HepG2 (cell line): ENCODE data around the gene P3H4. TPM values are rescaled to one million over a fixed set of nuclear protein-coding genes. Genes with fewer than 3 reads are reported as not detected.
A peak's percentile ranks its signal among the peaks of the same experiment; 100 is the strongest.

Source experiments
- ATF2 ChIP-seq: sonication (generic); formaldehyde crosslinking; IDR thresholded peaks from 2 replicates; pipeline ENCODE4 v1.4.0; 2020; ENCODE audit warnings: missing genetic modification reagents
- ATF6 ChIP-seq: sonication (generic); formaldehyde crosslinking; conservative IDR thresholded peaks from 2 replicates; pipeline ENCODE4 v1.4.0; 2020; ENCODE audit warnings: missing genetic modification reagents
- BATF2 ChIP-seq: sonication (generic); formaldehyde crosslinking; IDR thresholded peaks from 2 replicates; pipeline ENCODE4 v1.8.0; 2022; ENCODE audit warnings: mild to moderate bottlenecking, missing genetic modification reagents, moderate library complexity
- CENPX ChIP-seq: sonication (generic); formaldehyde crosslinking; IDR thresholded peaks from 2 replicates; pipeline ENCODE4 v1.9.0; 2021; ENCODE audit warnings: mild to moderate bottlenecking, missing genetic modification reagents, moderate library complexity
- CREBL2 ChIP-seq: sonication (generic); formaldehyde crosslinking; IDR thresholded peaks from 2 replicates; pipeline ENCODE4 v1.8.1; 2023; ENCODE audit warnings: missing genetic modification reagents, mild to moderate bottlenecking, borderline replicate concordance
- DNMT3B ChIP-seq: conservative IDR thresholded peaks from 2 replicates; pipeline ENCODE4 v1.6.1; 2016; ENCODE audit warnings: missing biosample characterization, control low read depth
- ERF ChIP-seq: IDR thresholded peaks from 2 replicates; pipeline ENCODE4 v1.6.1; 2018; ENCODE audit warnings: missing biosample characterization, missing genetic modification reagents
- JARID2 ChIP-seq: sonication (generic); formaldehyde crosslinking; IDR thresholded peaks from 2 replicates; pipeline ENCODE4 v1.8.1; 2023; ENCODE audit warnings: missing genetic modification reagents, inconsistent platforms; ENCODE audit not compliant: insufficient replicate concordance
- JUN ChIP-seq: sonication (generic); formaldehyde crosslinking; IDR thresholded peaks from 2 replicates; pipeline ENCODE4 v1.4.0; 2020; ENCODE audit warnings: mild to moderate bottlenecking, missing genetic modification reagents
- LCORL ChIP-seq, 2 experiments: fragments of 450-650 bp in 1 of 2; sonication (generic) in 1 of 2; formaldehyde crosslinking in 1 of 2; IDR thresholded peaks; 2 replicates each; pipeline versions ENCODE4 v1.5.0 to v1.6.1; 2017 to 2020; ENCODE audit warnings: antibody characterized with exemption in 1 of 2, missing genetic modification reagents in 1 of 2
- MTA1 ChIP-seq: sonication (generic); formaldehyde crosslinking; IDR thresholded peaks from 2 replicates; pipeline ENCODE4 v1.4.0; 2020; ENCODE audit warnings: missing genetic modification reagents, mild to moderate bottlenecking, borderline replicate concordance
- NFKB2 ChIP-seq: sonication (generic); formaldehyde crosslinking; IDR thresholded peaks from 2 replicates; pipeline ENCODE4 v1.4.0; 2020; ENCODE audit warnings: missing genetic modification reagents, borderline replicate concordance
- NFRKB ChIP-seq: fragments of 450-650 bp; IDR thresholded peaks from 2 replicates; pipeline ENCODE4 v1.6.1; 2017
- RCOR2 ChIP-seq: IDR thresholded peaks from 2 replicates; pipeline ENCODE4 v1.6.1; 2016; ENCODE audit warnings: missing biosample characterization, missing genetic modification reagents
- RXRB ChIP-seq: IDR thresholded peaks from 2 replicates; pipeline ENCODE4 v1.6.1; 2016; ENCODE audit warnings: borderline replicate concordance, missing genetic modification reagents, missing compliant biosample characterization
- TCF7L2 ChIP-seq: IDR thresholded peaks from 2 replicates; pipeline ENCODE4 v1.6.1; 2011; ENCODE audit warnings: mild to moderate bottlenecking, low read depth, low read length, moderate library complexity
- TEAD2 ChIP-seq: sonication (generic); formaldehyde crosslinking; IDR thresholded peaks from 2 replicates; pipeline ENCODE4 v1.9.0; 2021; ENCODE audit warnings: missing genetic modification reagents
- TFE3 ChIP-seq: IDR thresholded peaks from 2 replicates; pipeline ENCODE4 v1.6.1; 2016
- THRA ChIP-seq: sonication (generic); formaldehyde crosslinking; IDR thresholded peaks from 2 replicates; pipeline ENCODE4 v1.4.0; 2020; ENCODE audit warnings: missing genetic modification reagents, borderline replicate concordance
- ZMYM3 ChIP-seq: sonication (generic); formaldehyde crosslinking; IDR thresholded peaks from 2 replicates; pipeline ENCODE4 v1.5.1; 2020; ENCODE audit warnings: mild to moderate bottlenecking, missing genetic modification reagents
- ZNF337 ChIP-seq: sonication (generic); formaldehyde crosslinking; IDR thresholded peaks from 2 replicates; pipeline ENCODE4 v1.5.1; 2020; ENCODE audit warnings: missing genetic modification reagents, low read depth, mild to moderate bottlenecking, borderline replicate concordance
- ZNF484 ChIP-seq: sonication (generic); formaldehyde crosslinking; IDR thresholded peaks from 2 replicates; pipeline ENCODE4 v1.5.1; 2020; ENCODE audit warnings: mild to moderate bottlenecking, low read depth, missing genetic modification reagents, borderline replicate concordance
- ZNF546 ChIP-seq: sonication (generic); formaldehyde crosslinking; conservative IDR thresholded peaks from 2 replicates; pipeline ENCODE4 v1.8.1; 2023; ENCODE audit warnings: mild to moderate bottlenecking, missing genetic modification reagents
- ZNF563 ChIP-seq: sonication (generic); formaldehyde crosslinking; IDR thresholded peaks from 2 replicates; pipeline ENCODE4 v1.8.0; 2022; ENCODE audit warnings: mild to moderate bottlenecking, moderate library complexity, missing genetic modification reagents
- polyA plus RNA-seq, 8 experiments: library from polyadenylated mRNA; depleted of rRNA in 3 of 8; stranded (reverse) in 7 of 8; unstranded in 1 of 8; fragments of >200 nt; fragmentation: Illumina TruSeq in 4 of 8; extraction: Trizol in 4 of 8; gene quantifications; 2 replicates each; pipeline versions ENCODE4 v1.2.1 to v1.2.3, GENCODE V29; 2011 to 2016; ENCODE audit warnings: low read depth in 4 of 8, missing spikeins in 1 of 8, mixed read lengths in 1 of 8; ENCODE audit not compliant: insufficient read depth in 1 of 8
- total RNA-seq, 5 experiments: library from RNA; depleted of rRNA; stranded (reverse); fragments of >200 nt; fragmentation: Illumina TruSeq; extraction: Trizol; gene quantifications; 2 replicates each; pipeline ENCODE4 v1.2.3, GENCODE V29; 2016; ENCODE audit warnings: low read depth in 1 of 5

P3H4 gene
- total and polyA plus RNA-seq, 2 of the 13 experiments (the other 11 are each of a cell fraction or from before 2014, with no cell fraction given), result 37.1 to 50.6 TPM

GRCh38 chr17:41835214-41835799 lies 23.6 kb upstream of the P3H4 start (continued):
- TF ChIP-seq LCORL (IDR thresholded peaks at IDR 0.05) (no peak), LCORL (CRISPR knock-in tag; IDR thresholded peaks at IDR 0.05) (peak; percentile 39; the same call in 1 of the 2 replicates), CENPX (no peak), JARID2 (CRISPR knock-in tag) (no peak), CREBL2 (CRISPR knock-in tag) (no peak), RXRB (no peak), TFE3 (CRISPR knock-in tag) (no peak), TEAD2 (no peak), DNMT3B (no peak), ATF2 (no peak), TCF7L2 (no peak), NFRKB (no peak), JUN (CRISPR knock-in tag) (no peak), ERF (CRISPR knock-in tag) (no peak), BATF2 (CRISPR knock-in tag) (0 out of 2 replicates have a peak, but pooled peaks have one; percentile 0), ZMYM3 (CRISPR knock-in tag) (no peak), THRA (CRISPR knock-in tag) (no peak), ZNF546 (no peak), MTA1 (CRISPR knock-in tag) (no peak), ZNF484 (CRISPR knock-in tag) (no peak), RCOR2 (CRISPR knock-in tag) (no peak), ZNF337 (CRISPR knock-in tag) (no peak), ATF6 (CRISPR knock-in tag) (no peak), ZNF563 (CRISPR knock-in tag) (no peak), NFKB2 (no peak)
- TF ChIP-seq, all 625 proteins: peak for 23
